GM04503 (cell line): Measurements from ENCODE around the gene TMEM266.

Experiments
- DNase-seq: peaks from one replicate; pipeline ENCODE4 v3.0.0-alpha.2; 2012; ENCODE audit warnings: low read depth

The TMEM266 gene

GRCh38 chr15:76203346-76204108, 143.7 kb downstream of the TMEM266 start:
- no peak for DNase-seq

GRCh38 chr15:76204109-76204845, 144.5 kb downstream of the TMEM266 start:
- no peak for DNase-seq

- DNase-seq: no peak
These were observed 145.2 kb downstream of the TMEM266 start for GRCh38 chr15:76204916-76205460.

GRCh38 chr15:76206325-76206976, 146.7 kb downstream of the TMEM266 start:
- DNase-seq: no peak

GRCh38 chr15:76208084-76208785, 148.4 kb downstream of the TMEM266 start:
- DNase-seq: no peak

GRCh38 chr15:76208786-76209424, 149.1 kb downstream of the TMEM266 start:
- no peak for DNase-seq

- no peak for DNase-seq
These were observed 149.7 kb downstream of the TMEM266 start for GRCh38 chr15:76209523-76209922.

- DNase-seq: no peak
These were observed 150.2 kb downstream of the TMEM266 start for GRCh38 chr15:76209942-76210341.

- no peak for DNase-seq
These were observed 155.8 kb downstream of the TMEM266 start for GRCh38 chr15:76215634-76216033.

- DNase-seq: no peak
These were observed 157.5 kb downstream of the TMEM266 start for GRCh38 chr15:76217029-76217881.

GRCh38 chr15:76217882-76218217, 158.1 kb downstream of the TMEM266 start:
- DNase-seq: no peak

- no peak for DNase-seq
These were observed 161.4 kb downstream of the TMEM266 start for GRCh38 chr15:76221085-76221767.

GRCh38 chr15:76222159-76222558, 162.4 kb downstream of the TMEM266 start:
- no peak for DNase-seq

- DNase-seq: no peak
These were observed 163.7 kb downstream of the TMEM266 start for GRCh38 chr15:76223521-76223920.

GRCh38 chr15:76229266-76229665, 169.5 kb downstream of the TMEM266 start:
- no peak for DNase-seq

GRCh38 chr15:76233921-76234320, 174.1 kb downstream of the TMEM266 start:
- no peak for DNase-seq

GRCh38 chr15:76234337-76234889, 174.6 kb downstream of the TMEM266 start:
- DNase-seq: no peak

GRCh38 chr15:76235186-76235826, 175.5 kb downstream of the TMEM266 start:
- no peak for DNase-seq

GRCh38 chr15:76236350-76236749, 176.6 kb downstream of the TMEM266 start:
- DNase-seq: no peak
